Loucy (cell line): ENCODE results near the gene BTBD18.

Source experiments
- H2AFZ ChIP-seq: fragments of 200-600 bp; sonication (generic); 2 replicates; pipeline ENCODE4 v1.6.0; 2016; ENCODE audit warnings: antibody characterized with exemption, mild to moderate bottlenecking, low read length, moderate library complexity
- H3F3A ChIP-seq: fragments of 200-600 bp; 2 replicates; pipeline ENCODE4 v1.6.0; 2016; ENCODE audit warnings: antibody characterized with exemption, low read depth, mild to moderate bottlenecking
- H3K27me3 ChIP-seq: fragments of 200-600 bp; sonication (generic); 2 replicates; pipeline ENCODE4 v1.6.1; 2014; ENCODE audit warnings: low read length, mild to moderate bottlenecking; ENCODE audit not compliant: insufficient read depth, poor library complexity, severe bottlenecking
- H3K36me3 ChIP-seq: fragments of 200-600 bp; sonication (generic); 2 replicates; pipeline ENCODE4 v1.6.1; 2016; ENCODE audit warnings: low read length; ENCODE audit not compliant: insufficient read depth
- H3K4me1 ChIP-seq: fragments of 200-600 bp; sonication (generic); 2 replicates; pipeline ENCODE4 v1.5.1; 2014; ENCODE audit warnings: low read length, mild to moderate bottlenecking; ENCODE audit not compliant: insufficient read depth, poor library complexity, severe bottlenecking
- H3K4me2 ChIP-seq: fragments of 200-600 bp; sonication (generic); 2 replicates; pipeline ENCODE4 v1.6.0; 2014; ENCODE audit warnings: antibody characterized with exemption, low read length, low read depth, mild to moderate bottlenecking; ENCODE audit not compliant: poor library complexity, severe bottlenecking
- H3K4me3 ChIP-seq: fragments of 200-600 bp; sonication (generic); 2 replicates; pipeline ENCODE4 v1.5.1; 2014; ENCODE audit warnings: low read length, mild to moderate bottlenecking, mixed read lengths; ENCODE audit not compliant: poor library complexity, severe bottlenecking
- H3K79me2 ChIP-seq: fragments of 200-600 bp; sonication (generic); 2 replicates; pipeline ENCODE4 v1.6.1; 2014; ENCODE audit warnings: low read length; ENCODE audit not compliant: insufficient read depth
- H3K9ac ChIP-seq: fragments of 200-600 bp; sonication (generic); 2 replicates; pipeline ENCODE4 v1.6.0; 2014; ENCODE audit warnings: mild to moderate bottlenecking, low read depth, low read length, moderate library complexity; ENCODE audit not compliant: poor library complexity, severe bottlenecking
- H3K9me2 ChIP-seq: fragments of 200-600 bp; sonication (generic); replicated peaks from 2 replicates; pipeline ENCODE4 v1.6.1; 2016; ENCODE audit warnings: low read depth, low read length, mixed read lengths
- H3K9me3 ChIP-seq: fragments of 200-600 bp; sonication (generic); 2 replicates; pipeline ENCODE4 v1.6.1; 2014; ENCODE audit warnings: mild to moderate bottlenecking, antibody characterized with exemption, low read length, low read depth; ENCODE audit not compliant: insufficient read depth
- H4K20me1 ChIP-seq: fragments of 200-600 bp; sonication (generic); 2 replicates; pipeline ENCODE4 v1.6.0; 2014; ENCODE audit warnings: antibody characterized with exemption, low read length, mild to moderate bottlenecking; ENCODE audit not compliant: insufficient read depth, poor library complexity, severe bottlenecking
- CTCF ChIP-seq: fragments of 200-600 bp; sonication (generic); conservative IDR thresholded peaks from 2 replicates; pipeline ENCODE4 v1.5.1; 2014; ENCODE audit warnings: mild to moderate bottlenecking, antibody characterized with exemption, low read length
- EZH2phosphoT487 ChIP-seq: fragments of 200-600 bp; IDR thresholded peaks from 2 replicates; pipeline ENCODE4 v1.6.1; 2018; ENCODE audit warnings: antibody characterized with exemption, mild to moderate bottlenecking, moderate library complexity, borderline replicate concordance

BTBD18 gene

GRCh38 chr11:57764972-57765371, 13.4 kb upstream of the BTBD18 start:
- Histone ChIP-seq H3K4me3 (peak overlapping the region; percentile 10), H3K9me3 (no peaks in the 10 kb centered on the region), H3K36me3 (no peaks in the 10 kb centered on the region), H3K9ac (peak overlapping the region; percentile 17), H3K4me2 (peak overlapping the region; percentile 17), H3K4me1 (peaks cover 9% of the 10 kb centered on the region), H2AFZ (no peak overlapping the region), H3K9me2 (no peaks in the 10 kb centered on the region), H3K27me3 (no peaks in the 10 kb centered on the region), H3K79me2 (no peaks in the 10 kb centered on the region; the same call in none of the 2 replicates), H4K20me1 (no peaks in the 10 kb centered on the region), H3F3A (no peaks in the 10 kb centered on the region)
- TF ChIP-seq EZH2phosphoT487 (no peak), CTCF (no peak)

- no peaks in the 10 kb centered on the region for H4K20me1 ChIP-seq
- H3K4me3 ChIP-seq: peak overlapping the region; percentile 58
- TF ChIP-seq CTCF (no peak), EZH2phosphoT487 (no peak)
- peak overlapping the region; percentile 17 for H3K9ac ChIP-seq
- H3K9me2 ChIP-seq: no peaks in the 10 kb centered on the region
- H3K4me2 ChIP-seq: peak overlapping the region; percentile 59
- no peaks in the 10 kb centered on the region; the same call in none of the 2 replicates for H3K79me2 ChIP-seq
- peaks cover 9% of the 10 kb centered on the region for H3K4me1 ChIP-seq
- no peak overlapping the region for H2AFZ ChIP-seq
- no peaks in the 10 kb centered on the region for H3K36me3 ChIP-seq
- no peaks in the 10 kb centered on the region for H3K27me3 ChIP-seq
- no peaks in the 10 kb centered on the region for H3F3A ChIP-seq
- H3K9me3 ChIP-seq: no peaks in the 10 kb centered on the region
Measured at GRCh38 chr11:57764566-57764965, 12.9 kb upstream of the BTBD18 start.

- Histone ChIP-seq H3K9me2 (no peaks in the 10 kb centered on the region), H3F3A (no peaks in the 10 kb centered on the region), H4K20me1 (no peaks in the 10 kb centered on the region), H3K27me3 (no peaks in the 10 kb centered on the region), H3K9me3 (no peaks in the 10 kb centered on the region), H3K4me3 (peak overlapping the region; percentile 58), H3K79me2 (no peaks in the 10 kb centered on the region; the same call in none of the 2 replicates), H3K9ac (peak overlapping the region; percentile 17), H2AFZ (no peak overlapping the region), H3K4me2 (peak overlapping the region; percentile 59), H3K4me1 (peaks cover 9% of the 10 kb centered on the region), H3K36me3 (no peaks in the 10 kb centered on the region)
- TF ChIP-seq CTCF (no peak), EZH2phosphoT487 (no peak)
Measured at GRCh38 chr11:57764021-57764420, 12.4 kb upstream of the BTBD18 start.
